Measurements from ENCODE around the gene CRYZ. TPM values are rescaled to one million over a fixed set of nuclear protein-coding genes. Genes with fewer than 3 reads are reported as not detected.

Gene CRYZ
- 10 to 100 TPM; 39.5 to 64.2 TPM for total RNA-seq
- 10 to 100 TPM; 47.2 to 78.6 (median 62.2) TPM for polyA plus RNA-seq (ENCODE audit: insufficient read length in 6 of 6)
- long read RNA-seq, donor 1, transcript CRYZ-201 (9 exons, 1,888 nt) = major isoform, 20 of 135 reads
- long read RNA-seq, donor 1, transcript CRYZ-207 (2 exons, 2,899 nt) = minor isoform, 10 of 135 reads
- long read RNA-seq, donor 1, partial matches to known transcripts = 60 of 135 reads
- long read RNA-seq, donor 1, other reads (novel, unspliced or antisense) = 43 of 135 reads
- long read RNA-seq, donor 2, transcript CRYZ-201 (9 exons, 1,888 nt) = major isoform, 19 of 116 reads
- long read RNA-seq, donor 2, transcript CRYZ-207 (2 exons, 2,899 nt) = minor isoform, 11 of 116 reads
- long read RNA-seq, donor 2, partial matches to known transcripts = 58 of 116 reads
- long read RNA-seq, donor 2, other reads (novel, unspliced or antisense) = 25 of 116 reads
- long read RNA-seq, donor 3, transcript CRYZ-201 (9 exons, 1,888 nt) = major isoform, 26 of 43 reads
- long read RNA-seq, donor 3, partial matches to known transcripts = 14 of 43 reads
- long read RNA-seq, donor 3, other reads (novel, unspliced or antisense) = 0 of 43 reads
- long read RNA-seq, donor 4, transcript CRYZ-205 (10 exons, 2,301 nt) = minor isoform, 7 of 33 reads
- long read RNA-seq, donor 4, transcript CRYZ-201 (9 exons, 1,888 nt) = major isoform, 16 of 33 reads
- long read RNA-seq, donor 4, partial matches to known transcripts = 2 of 33 reads
- long read RNA-seq, donor 4, other reads (novel, unspliced or antisense) = 7 of 33 reads
- long read RNA-seq, donor 5, transcript CRYZ-207 (2 exons, 2,899 nt) = minor isoform, 10 of 90 reads
- long read RNA-seq, donor 5, transcript CRYZ-201 (9 exons, 1,888 nt) = major isoform, 17 of 90 reads
- long read RNA-seq, donor 5, partial matches to known transcripts = 32 of 90 reads
- long read RNA-seq, donor 5, other reads (novel, unspliced or antisense) = 30 of 90 reads
- long read RNA-seq, donor 6, transcript CRYZ-205 (10 exons, 2,301 nt) = minor isoform, 9 of 34 reads
- long read RNA-seq, donor 6, transcript CRYZ-201 (9 exons, 1,888 nt) = major isoform, 12 of 34 reads
- long read RNA-seq, donor 6, partial matches to known transcripts = 8 of 34 reads
- long read RNA-seq, donor 6, other reads (novel, unspliced or antisense) = 0 of 34 reads
- long read RNA-seq, donor 7, transcript CRYZ-201 (9 exons, 1,888 nt) = major isoform, 17 of 33 reads
- long read RNA-seq, donor 7, partial matches to known transcripts = 10 of 33 reads
- long read RNA-seq, donor 7, other reads (novel, unspliced or antisense) = 0 of 33 reads
- long read RNA-seq, donor 8, transcript CRYZ-207 (2 exons, 2,899 nt) = minor isoform, 5 of 50 reads
- long read RNA-seq, donor 8, transcript CRYZ-201 (9 exons, 1,888 nt) = major isoform, 8 of 50 reads
- long read RNA-seq, donor 8, partial matches to known transcripts = 6 of 50 reads
- long read RNA-seq, donor 8, other reads (novel, unspliced or antisense) = 28 of 50 reads
- long read RNA-seq, donor 9 = 0 reads
- long read RNA-seq, donor 10, partial matches to known transcripts = 0 of 4 reads
- long read RNA-seq, donor 10, other reads (novel, unspliced or antisense) = 1 of 4 reads
- long read RNA-seq, donor 11, transcript CRYZ-201 (9 exons, 1,888 nt) = major isoform, 5 of 5 reads
- long read RNA-seq, donor 11, partial matches to known transcripts = 0 of 5 reads
- long read RNA-seq, donor 11, other reads (novel, unspliced or antisense) = 0 of 5 reads
- long read RNA-seq, donor 12, transcript CRYZ-201 (9 exons, 1,888 nt) = major isoform, 9 of 26 reads
- long read RNA-seq, donor 12, partial matches to known transcripts = 10 of 26 reads
- long read RNA-seq, donor 12, other reads (novel, unspliced or antisense) = 0 of 26 reads

GRCh38 chr1:74732960-74733603 is at the start of gene CRYZ, which contains the start of gene TYW3:
CRYZ (minus strand) TSS chr1:74733050; CDS start chr1:74724821, 8,229 bp downstream.
TYW3 (plus strand) TSS chr1:74733152; CDS start chr1:74733245, 93 bp downstream.
- H3K27me3 ChIP-seq = no peaks in the 10 kb centered on the region
- peak within 1 kb of the TSS; percentile 49 to 68 for H3K4me3 ChIP-seq
- intact Hi-C loops (cut with DNase I) = no loop called here
- H3K9me3 ChIP-seq = no peaks in the 10 kb centered on the region
- TF ChIP-seq CTCF (IDR thresholded peaks at IDR 0.05) = no peak
- peaks cover 11 to 12% of the 10 kb centered on the region in 2 donors for H3K4me1 ChIP-seq
- DNase-seq (peak; percentile 90 to 94 (median 94)), ATAC-seq (peak; percentile 95)
- peaks cover 0 to 13% of the 10 kb centered on the region in 2 donors for H3K36me3 ChIP-seq
- peak within 1 kb of the TSS; percentile 91 to 95 for H3K27ac ChIP-seq

- no peak for TF ChIP-seq CTCF (IDR thresholded peaks at IDR 0.05)
- Histone ChIP-seq H3K4me1 (no peaks in the 10 kb centered on the region), H3K27me3 (peaks cover under 1 to 6% of the 10 kb centered on the region in 2 donors), H3K9me3 (no peaks in the 10 kb centered on the region), H3K36me3 (no peaks in the 10 kb centered on the region), H3K4me3 (no peak overlapping the region), H3K27ac (no peak overlapping the region)
- DNase-seq (no peak), ATAC-seq (no peak)
- intact Hi-C loops (cut with DNase I) = no loop called here
Observed at GRCh38 chr1:74780594-74780993, 47.7 kb upstream of the CRYZ start.

GRCh38 chr1:74779750-74780149 is 46.9 kb upstream of the CRYZ start:
- H3K36me3 ChIP-seq = no peaks in the 10 kb centered on the region
- intact Hi-C loops (cut with DNase I) = no loop called here
- H3K27me3 ChIP-seq = peaks cover 4 to 8% of the 10 kb centered on the region in 2 donors
- no peak overlapping the region for H3K4me3 ChIP-seq
- H3K27ac ChIP-seq = no peak overlapping the region
- DNase-seq = no peak
- no peaks in the 10 kb centered on the region for H3K9me3 ChIP-seq
- no peak for ATAC-seq
- TF ChIP-seq CTCF (IDR thresholded peaks at IDR 0.05) = no peak
- no peaks in the 10 kb centered on the region for H3K4me1 ChIP-seq

GRCh38 chr1:74777525-74777924 is 44.7 kb upstream of the CRYZ start:
- ATAC-seq = no peak

More at GRCh38 chr1:74777525-74777924, 44.7 kb upstream of the CRYZ start:
- DNase-seq = no peak
- Histone ChIP-seq H3K36me3 (no peaks in the 10 kb centered on the region), H3K4me3 (no peak overlapping the region), H3K27me3 (peaks cover 4 to 9% of the 10 kb centered on the region in 2 donors), H3K9me3 (no peaks in the 10 kb centered on the region), H3K27ac (no peak overlapping the region), H3K4me1 (no peaks in the 10 kb centered on the region)
- no peak for TF ChIP-seq CTCF (IDR thresholded peaks at IDR 0.05)
- intact Hi-C loops (cut with DNase I) = no loop called here

Measured in left lung (tissue), 14 donors.